ENCODE data around the gene ADPRHL1. TPM values are rescaled to one million over a fixed set of nuclear protein-coding genes. Genes with fewer than 3 reads are reported as not detected.

The ADPRHL1 gene
- total and polyA plus RNA-seq, 2 donors (not counting 1 experiment from before 2014, with no cell fraction given): 0.28 to 1.3 TPM

GRCh38 chr13:113500530-113501265, 47.4 kb upstream of the ADPRHL1 start:
- Mint-ChIP-seq H3K27me3 (no peaks in the 10 kb centered on the region), H3K27ac (no peak overlapping the region), H3K4me3 (no peak overlapping the region), H3K4me1 (peaks cover 2% of the 10 kb centered on the region), H3K9me3 (ENCODE audit: insufficient read depth) (no peaks in the 10 kb centered on the region)
- Histone ChIP-seq H3K4me1 (ENCODE audit: control insufficient read depth in 2 of 2, insufficient read depth in 2 of 2, low read length in 2 of 2) (no peaks in the 10 kb centered on the region), H3K9ac (ENCODE audit: low read length) (no peak overlapping the region), H3K79me2 (ENCODE audit: control insufficient read depth, insufficient read depth, low read length) (peaks cover 5% of the 10 kb centered on the region), H3K36me3 (replicated peaks in 1 of 2; ENCODE audit: control extremely low read depth in 1 of 2, control insufficient read depth in 1 of 2, extremely low read depth in 1 of 2, insufficient read depth in 2 of 2, low read length in 1 of 2) (peaks cover 7 to 66% of the 10 kb centered on the region in 2 experiments), H3K4me2 (replicated peaks; ENCODE audit: low read depth, low read length, poor library complexity, severe bottlenecking) (no peak overlapping the region), H4K20me1 (ENCODE audit: control insufficient read depth, insufficient read depth, low read length, poor library complexity, severe bottlenecking) (no peaks in the 10 kb centered on the region), H3K9me3 (ENCODE audit: control extremely low read depth in 1 of 3, control insufficient read depth in 2 of 3, insufficient read depth in 1 of 3, low read length in 2 of 3) (peaks cover 0 to 5% (median 0%) of the 10 kb centered on the region in 3 donors), H3K27me3 (replicated peaks in 1 of 4; ENCODE audit: control extremely low read depth in 1 of 4, control insufficient read depth in 3 of 4, insufficient read depth in 4 of 4, low read length in 3 of 4) (no peaks in the 10 kb centered on the region), H3K27ac (ENCODE audit: low read length in 2 of 2) (no peak overlapping the region), H3K4me3 (ENCODE audit: control extremely low read depth in 1 of 5, extremely low read depth in 1 of 5, insufficient read depth in 1 of 5, low read depth in 2 of 5, low read length in 4 of 5) (no peak overlapping the region), H2AFZ (ENCODE audit: insufficient read depth, low read depth, low read length, poor library complexity, severe bottlenecking) (no peak overlapping the region)
- ATAC-seq (ENCODE audit: low read depth): no peak
- CTCF ChIA-PET: no interaction called here
- no peak for DNase-seq
- no peak for TF ChIP-seq CTCF (IDR thresholded peaks at IDR 0.05)
- no peak for TF ChIP-seq EZH2 (IDR thresholded peaks at IDR 0.05; ENCODE audit: borderline replicate concordance, insufficient read depth, low read depth, low read length, poor library complexity, severe bottlenecking)
- WGBS (ENCODE audit: insufficient coverage): 85% methylated on average over 10 of the region's 11 CpGs
- POLR2A ChIA-PET: no interaction called here
- intact Hi-C loops (cut with micrococcal nuclease): no loop called here

GRCh38 chr13:113499936-113500335, 46.6 kb upstream of the ADPRHL1 start:
- Histone ChIP-seq H4K20me1 (ENCODE audit: control insufficient read depth, insufficient read depth, low read length, poor library complexity, severe bottlenecking) (no peaks in the 10 kb centered on the region), H3K27me3 (replicated peaks in 1 of 4; ENCODE audit: control extremely low read depth in 1 of 4, control insufficient read depth in 3 of 4, insufficient read depth in 4 of 4, low read length in 3 of 4) (no peaks in the 10 kb centered on the region), H3K4me1 (ENCODE audit: control insufficient read depth in 2 of 2, insufficient read depth in 2 of 2, low read length in 2 of 2) (no peaks in the 10 kb centered on the region), H3K36me3 (replicated peaks in 1 of 2; ENCODE audit: control extremely low read depth in 1 of 2, control insufficient read depth in 1 of 2, extremely low read depth in 1 of 2, insufficient read depth in 2 of 2, low read length in 1 of 2) (peaks cover 7 to 71% of the 10 kb centered on the region in 2 experiments), H3K4me3 (ENCODE audit: control extremely low read depth in 1 of 5, extremely low read depth in 1 of 5, insufficient read depth in 1 of 5, low read depth in 2 of 5, low read length in 4 of 5) (no peak overlapping the region), H2AFZ (ENCODE audit: insufficient read depth, low read depth, low read length, poor library complexity, severe bottlenecking) (no peak overlapping the region), H3K79me2 (ENCODE audit: control insufficient read depth, insufficient read depth, low read length) (peaks cover 13% of the 10 kb centered on the region), H3K9me3 (ENCODE audit: control extremely low read depth in 1 of 3, control insufficient read depth in 2 of 3, insufficient read depth in 1 of 3, low read length in 2 of 3) (peaks cover 0 to 5% (median 0%) of the 10 kb centered on the region in 3 donors), H3K4me2 (replicated peaks; ENCODE audit: low read depth, low read length, poor library complexity, severe bottlenecking) (no peak overlapping the region), H3K9ac (ENCODE audit: low read length) (no peak overlapping the region), H3K27ac (ENCODE audit: low read length in 2 of 2) (no peak overlapping the region)
- intact Hi-C loops (cut with micrococcal nuclease): no loop called here
- CTCF ChIA-PET: no interaction called here
- DNase-seq: no peak
- no CpG with 5 or more reads among the region's 4 CpGs for WGBS (ENCODE audit: insufficient coverage)
- Mint-ChIP-seq H3K27ac (no peak overlapping the region), H3K9me3 (ENCODE audit: insufficient read depth) (no peaks in the 10 kb centered on the region), H3K4me3 (no peak overlapping the region), H3K4me1 (peaks cover 2% of the 10 kb centered on the region), H3K27me3 (no peaks in the 10 kb centered on the region)
- TF ChIP-seq CTCF (IDR thresholded peaks at IDR 0.05) (no peak), EZH2 (IDR thresholded peaks at IDR 0.05; ENCODE audit: borderline replicate concordance, insufficient read depth, low read depth, low read length, poor library complexity, severe bottlenecking) (no peak)
- no peak for ATAC-seq (ENCODE audit: low read depth)
- POLR2A ChIA-PET: no interaction called here
